Transverse colon (tissue), 4 donors: ENCODE measurements around the gene CFLAR. TPM values are rescaled to one million over a fixed set of nuclear protein-coding genes. Genes with fewer than 3 reads are reported as not detected.

Source experiments
- DNase-seq: peaks from one replicate; pipeline ENCODE4 v3.0.0-alpha.2; 2019
- H3K27ac ChIP-seq, 4 donors: fragments of 200-600 bp; sonication (generic); 2 replicates each; pipeline ENCODE4 v1.5.1; 2016 to 2018; ENCODE audit warnings: inconsistent platforms in 4 of 4
- H3K27me3 ChIP-seq: fragments of 200-600 bp; sonication (generic); 2 replicates; pipeline ENCODE4 v1.5.1; 2017; ENCODE audit warnings: inconsistent platforms
- H3K36me3 ChIP-seq, 4 donors: fragments of 200-600 bp; sonication (generic); 2 replicates each; pipeline ENCODE4 v1.5.1; 2017 to 2019; ENCODE audit warnings: inconsistent platforms in 4 of 4
- H3K4me1 ChIP-seq, 4 donors: fragments of 200-600 bp; sonication (generic); 2 replicates each; pipeline ENCODE4 v1.5.1; 2017 to 2020; ENCODE audit warnings: inconsistent platforms in 4 of 4
- H3K4me3 ChIP-seq, 4 donors: fragments of 200-600 bp; sonication (generic); 1 replicate in 1 of 4; 2 replicates in 3 of 4; pipeline versions ENCODE4 v1.5.1 to v1.6.1; 2017 to 2019; ENCODE audit warnings: inconsistent platforms in 4 of 4
- H3K9me3 ChIP-seq, 2 donors: fragments of 200-600 bp; sonication (generic); 2 replicates each; pipeline ENCODE4 v1.5.1; 2017 to 2019; ENCODE audit warnings: inconsistent platforms in 2 of 2
- CTCF ChIP-seq, 5 experiments: fragments of 200-600 bp in 3 of 5; fragments of 450-650 bp in 2 of 5; sonication (generic) in 3 of 5; IDR thresholded peaks; 1 replicate in 2 of 5; 2 replicates in 3 of 5; pipeline ENCODE4 v1.5.1; 2016 to 2017; ENCODE audit warnings: antibody characterized with exemption in 5 of 5, inconsistent platforms in 3 of 5, mild to moderate bottlenecking in 2 of 5, moderate library complexity in 1 of 5
- EP300 ChIP-seq: sonication (generic); formaldehyde crosslinking; IDR thresholded peaks from one replicate; pipeline ENCODE4 v1.6.1; 2017; ENCODE audit warnings: antibody characterized with exemption, low read depth
- POLR2A ChIP-seq: fragments of 450-650 bp; IDR thresholded peaks from one replicate; pipeline ENCODE4 v1.6.1; 2016; ENCODE audit warnings: antibody characterized with exemption, mild to moderate bottlenecking, moderate library complexity
- POLR2AphosphoS5 ChIP-seq, 3 donors: sonication (generic); formaldehyde crosslinking; IDR thresholded peaks; one replicate each; pipeline ENCODE4 v1.6.1; 2016; ENCODE audit warnings: antibody characterized with exemption in 3 of 3
- WGBS, 2 donors: methylation state at CpG; one replicate each; pipeline ENCODE4 v1.1.5; 2018; ENCODE audit warnings: low coverage in 1 of 2; 5-methylcytosine and 5-hydroxymethylcytosine counted together
- in situ Hi-C, 4 donors: fragments of 200-750 bp; cut with MboI; loops; one replicate each; pipeline versions ENCODE4 v1.15.0 to v1.15.1; 2017; ENCODE audit warnings: low sequenced_read_pairs in 3 of 4, low pct_ligation_motif_present in 1 of 4, low pct_unique_long_range_greater_than_20kb in 1 of 4
- intact Hi-C: fragments of 100-400 bp; cut with DNase I; formaldehyde crosslinking; loops from one replicate; pipeline ENCODE4 v1.15.1; 2023; ENCODE audit warnings: low total_unique reads
- total RNA-seq, 4 donors: library from RNA; depleted of rRNA; stranded (reverse); fragments of >200 nt; gene quantifications; one replicate each; pipeline ENCODE4 v1.1.0, GENCODE V29; 2016

CFLAR gene
- total RNA-seq, 4 donors from 2014 or later, result 148 to 449 (median 323) TPM

GRCh38 chr2:201126308-201127151, 10.6 kb downstream of the CFLAR start:
- DNase-seq, result no peak
- H3K4me3 ChIP-seq, result peak overlapping the region in 1 of 4 donors; percentile 38
- intact Hi-C loops, result no loop called here
- 7 to 22% methylated on average over 4 to 9 of the region's 9 CpGs for WGBS, 2 donors
- no peaks in the 10 kb centered on the region for H3K9me3 ChIP-seq
- TF ChIP-seq POLR2AphosphoS5 (IDR thresholded peaks at IDR 0.05), result peak in 2 of 3 donors; percentile 29 to 62
- TF ChIP-seq POLR2A, result no peak
- peaks cover 30 to 97% (median 67%) of the 10 kb centered on the region in 4 donors for H3K4me1 ChIP-seq
- no peaks in the 10 kb centered on the region for H3K36me3 ChIP-seq
- H3K27me3 ChIP-seq, result no peaks in the 10 kb centered on the region
- in situ Hi-C loops, result no loop called here
- peak overlapping the region; percentile 99 to 100 (median 100) for H3K27ac ChIP-seq

- in situ Hi-C loops, result no loop called here
- intact Hi-C loops, result no loop called here
- DNase-seq, result peak; percentile 67
- H3K9me3 ChIP-seq, result no peaks in the 10 kb centered on the region
- peak overlapping the region; percentile 99 to 100 (median 100) for H3K27ac ChIP-seq
- no peaks in the 10 kb centered on the region for H3K36me3 ChIP-seq
- peak overlapping the region in 1 of 4 donors; percentile 38 for H3K4me3 ChIP-seq
- 34 to 36% methylated on average over 2 of the region's 2 CpGs for WGBS, 2 donors
- peaks cover 30 to 97% (median 71%) of the 10 kb centered on the region in 4 donors for H3K4me1 ChIP-seq
- no peaks in the 10 kb centered on the region for H3K27me3 ChIP-seq
- peak; percentile 45 for TF ChIP-seq POLR2A
- no peak for TF ChIP-seq EP300
- TF ChIP-seq CTCF (IDR thresholded peaks at IDR 0.05), result no peak
- TF ChIP-seq POLR2AphosphoS5 (IDR thresholded peaks at IDR 0.05), result peak in 1 of 3 donors; percentile 1
Measured at GRCh38 chr2:201127152-201127511, 11.2 kb downstream of the CFLAR start.

GRCh38 chr2:201127570-201127969, 11.6 kb downstream of the CFLAR start:
- H3K4me3 ChIP-seq, result peak overlapping the region in 1 of 4 donors; percentile 38
- no peaks in the 10 kb centered on the region for H3K27me3 ChIP-seq
- in situ Hi-C loops, result no loop called here
- intact Hi-C loops, result no loop called here
- peak overlapping the region; percentile 99 to 100 (median 100) for H3K27ac ChIP-seq
- no peak for DNase-seq
- H3K4me1 ChIP-seq, result peaks cover 30 to 97% (median 72%) of the 10 kb centered on the region in 4 donors
- peaks cover 0 to under 1% (median 0%) of the 10 kb centered on the region in 4 donors for H3K36me3 ChIP-seq
- no peaks in the 10 kb centered on the region for H3K9me3 ChIP-seq
- 29 to 35% methylated on average over 4 to 5 of the region's 5 CpGs for WGBS, 2 donors
- TF ChIP-seq CTCF (IDR thresholded peaks at IDR 0.05), result no peak
- TF ChIP-seq POLR2A, result no peak
- peak in 1 of 3 donors; percentile 40 for TF ChIP-seq POLR2AphosphoS5 (IDR thresholded peaks at IDR 0.05)
- TF ChIP-seq EP300, result no peak

- peaks cover 0 to 5% (median 0%) of the 10 kb centered on the region in 4 donors for H3K36me3 ChIP-seq
- DNase-seq, result no peak
- peak overlapping the region; percentile 99 to 100 (median 100) for H3K27ac ChIP-seq
- peaks cover 30 to 97% (median 70%) of the 10 kb centered on the region in 4 donors for H3K4me1 ChIP-seq
- H3K4me3 ChIP-seq, result no peak overlapping the region
- no peak for TF ChIP-seq CTCF (IDR thresholded peaks at IDR 0.05)
- no peak for TF ChIP-seq POLR2A
- TF ChIP-seq POLR2AphosphoS5 (IDR thresholded peaks at IDR 0.05), result no peak
- TF ChIP-seq EP300, result no peak
- H3K9me3 ChIP-seq, result no peaks in the 10 kb centered on the region
- H3K27me3 ChIP-seq, result no peaks in the 10 kb centered on the region
- intact Hi-C loops (no loop called here), in situ Hi-C loops (no loop called here)
- WGBS, 2 donors, result 68 to 78% methylated on average over 1 of the region's 1 CpG
Measured at GRCh38 chr2:201128033-201128432, 12.1 kb downstream of the CFLAR start.
